B cell (primary cell): ENCODE results near the gene SLC15A3.

Source experiments
- CTCF ChIP-seq: fragments of 200-600 bp; IDR thresholded peaks from one replicate; pipeline ENCODE4 v1.8.0; 2022; ENCODE audit warnings: antibody characterized with exemption, mild to moderate bottlenecking
- EZH2 ChIP-seq: IDR thresholded peaks from 2 replicates; pipeline ENCODE4 v1.6.1; 2012; ENCODE audit warnings: borderline replicate concordance, low read depth, mild to moderate bottlenecking, moderate library complexity, low read length; ENCODE audit not compliant: insufficient read depth, poor library complexity, severe bottlenecking

GRCh38 chr11:60918251-60918938 is 33.6 kb downstream of the SLC15A3 start:
- TF ChIP-seq CTCF: no peak
- no peak for TF ChIP-seq EZH2
